Measurements from ENCODE around the gene EMD.

EMD gene

DNA sequence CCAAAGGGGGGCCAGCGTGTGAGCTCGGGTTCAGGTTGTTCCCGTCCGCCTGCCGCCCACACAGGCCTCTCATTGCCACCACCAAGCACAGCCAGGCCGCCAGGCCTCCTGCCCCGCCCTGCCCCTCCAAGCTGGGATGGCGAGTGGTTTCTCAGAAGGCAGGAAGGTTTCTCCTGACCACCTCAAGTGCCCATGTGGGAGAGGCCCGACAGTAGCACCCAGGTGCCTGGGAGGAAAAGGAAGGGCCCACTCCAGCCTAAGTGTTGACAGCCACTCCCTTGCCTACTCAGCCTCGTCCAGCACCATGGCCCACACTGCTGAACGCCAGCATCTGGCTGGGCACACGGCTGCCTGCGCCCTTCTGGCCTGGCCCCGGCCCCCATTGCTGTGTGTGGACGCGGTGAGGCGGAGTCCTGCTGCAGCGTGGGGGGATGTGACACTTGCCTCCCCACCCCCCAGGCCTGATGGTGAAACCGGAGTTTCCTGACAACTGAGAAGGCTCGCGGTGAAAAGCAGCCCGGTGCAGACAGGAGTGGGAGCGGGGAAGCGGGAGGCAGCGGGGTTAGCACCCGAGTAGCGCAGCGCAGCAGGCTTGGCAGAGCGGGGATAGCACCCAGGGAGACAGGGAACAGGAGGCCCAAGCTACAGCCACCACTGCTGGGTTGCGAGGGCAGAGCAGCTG lies 23.9 kb upstream of the EMD start:
- DNase-seq (ENCODE audit: low spot score), result no peak

DNA sequence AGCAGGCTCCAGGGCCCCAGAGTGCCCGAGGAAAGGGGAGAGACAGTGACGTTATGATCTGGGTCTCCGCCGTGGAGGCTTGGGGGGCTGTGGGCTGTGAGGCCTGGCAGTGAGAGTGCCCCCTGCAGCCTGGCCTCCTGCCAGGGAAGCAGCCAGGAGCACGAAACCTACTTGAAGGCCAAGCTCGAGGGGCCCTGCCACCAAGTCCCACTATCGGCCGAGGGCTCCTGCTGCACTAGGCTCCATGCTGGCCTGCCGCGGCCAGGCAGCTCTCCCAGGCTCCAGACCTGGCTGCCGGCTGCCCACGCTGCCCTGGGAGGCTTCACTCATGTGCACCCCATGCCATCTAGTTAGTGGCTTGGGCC lies 23.3 kb upstream of the EMD start:
- DNase-seq (ENCODE audit: low spot score), result no peak

DNA sequence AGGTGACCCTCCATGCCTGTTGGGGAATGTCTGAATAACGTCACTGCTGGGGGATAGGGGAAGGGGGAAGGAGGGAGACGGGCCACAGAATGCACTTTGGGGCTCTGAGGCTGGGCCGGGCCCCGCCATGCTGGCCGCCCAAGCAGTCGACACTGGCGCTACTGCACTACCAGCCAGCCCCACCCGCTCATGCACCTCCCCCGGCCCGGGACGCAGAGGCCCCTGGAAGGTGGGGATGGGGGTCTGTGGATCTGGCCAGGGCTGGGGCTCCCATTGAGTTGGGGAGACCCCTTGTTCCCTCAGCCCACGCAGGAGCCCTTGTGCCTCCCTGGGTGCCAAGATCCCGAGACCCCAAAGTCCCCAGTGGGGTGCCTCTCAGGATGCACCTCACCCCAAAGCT lies 22.5 kb upstream of the EMD start:
- no peak for DNase-seq (ENCODE audit: low spot score)

DNA sequence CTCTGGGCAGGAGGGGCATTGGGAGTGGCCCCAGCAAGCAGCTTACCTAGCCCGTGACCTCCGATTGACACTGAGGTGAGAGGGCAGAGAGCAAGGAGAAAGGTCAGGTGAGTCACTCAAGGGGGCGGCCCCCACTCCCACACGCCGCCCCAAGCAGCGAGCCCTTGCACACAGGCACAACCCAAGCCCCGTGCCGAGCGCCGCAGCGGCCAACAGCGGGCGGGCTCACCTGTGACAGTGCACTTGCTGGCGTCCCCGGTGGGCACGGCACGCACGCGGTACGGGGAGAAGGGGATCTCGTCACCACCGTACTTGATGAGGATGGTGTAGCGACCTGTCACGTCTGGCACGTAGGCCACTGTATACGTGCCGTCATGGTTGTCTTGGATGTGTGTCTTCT lies 21.9 kb upstream of the EMD start:
- DNase-seq (ENCODE audit: low spot score), result no peak

DNA sequence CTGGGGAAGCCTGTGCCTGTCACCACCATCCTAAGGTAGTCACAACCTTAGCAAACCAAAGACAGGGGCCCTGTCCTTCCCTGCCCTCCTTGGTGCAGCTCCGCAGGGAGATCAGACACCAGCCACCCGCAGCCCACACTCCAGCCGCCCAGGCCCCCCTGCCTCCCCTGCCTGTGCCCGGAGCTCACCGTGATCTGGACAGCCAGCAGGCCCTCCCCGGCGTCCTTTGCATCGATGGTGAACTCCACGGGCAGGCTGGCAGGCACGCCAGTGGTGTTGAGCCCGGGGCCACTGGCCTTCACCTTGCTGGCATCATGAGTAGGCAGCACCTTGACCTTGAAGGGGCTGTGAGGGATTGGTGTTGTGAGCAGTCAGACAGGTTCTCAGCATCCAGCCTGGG lies 21.1 kb upstream of the EMD start:
- DNase-seq (ENCODE audit: low spot score), result no peak

DNA sequence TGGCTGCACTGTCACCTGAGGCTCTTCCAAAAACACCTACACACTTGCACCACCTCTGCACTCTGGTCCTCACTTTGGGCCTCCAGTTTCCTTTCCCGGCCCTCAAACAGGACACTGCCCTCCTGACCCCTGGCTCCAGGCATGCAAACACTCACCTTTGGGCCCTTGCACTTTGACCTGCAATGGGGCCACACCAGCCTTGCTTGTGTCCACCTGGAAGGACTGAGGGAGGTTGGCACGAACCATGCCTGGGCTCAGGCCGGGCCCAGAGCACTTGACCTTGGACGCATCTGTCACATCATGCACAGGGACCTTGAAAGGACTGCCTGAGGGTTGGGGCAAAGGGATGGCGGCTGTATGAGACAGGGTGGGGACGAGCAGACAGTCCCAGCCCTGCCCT lies 20.3 kb upstream of the EMD start:
- DNase-seq (ENCODE audit: low spot score), result no peak

DNA sequence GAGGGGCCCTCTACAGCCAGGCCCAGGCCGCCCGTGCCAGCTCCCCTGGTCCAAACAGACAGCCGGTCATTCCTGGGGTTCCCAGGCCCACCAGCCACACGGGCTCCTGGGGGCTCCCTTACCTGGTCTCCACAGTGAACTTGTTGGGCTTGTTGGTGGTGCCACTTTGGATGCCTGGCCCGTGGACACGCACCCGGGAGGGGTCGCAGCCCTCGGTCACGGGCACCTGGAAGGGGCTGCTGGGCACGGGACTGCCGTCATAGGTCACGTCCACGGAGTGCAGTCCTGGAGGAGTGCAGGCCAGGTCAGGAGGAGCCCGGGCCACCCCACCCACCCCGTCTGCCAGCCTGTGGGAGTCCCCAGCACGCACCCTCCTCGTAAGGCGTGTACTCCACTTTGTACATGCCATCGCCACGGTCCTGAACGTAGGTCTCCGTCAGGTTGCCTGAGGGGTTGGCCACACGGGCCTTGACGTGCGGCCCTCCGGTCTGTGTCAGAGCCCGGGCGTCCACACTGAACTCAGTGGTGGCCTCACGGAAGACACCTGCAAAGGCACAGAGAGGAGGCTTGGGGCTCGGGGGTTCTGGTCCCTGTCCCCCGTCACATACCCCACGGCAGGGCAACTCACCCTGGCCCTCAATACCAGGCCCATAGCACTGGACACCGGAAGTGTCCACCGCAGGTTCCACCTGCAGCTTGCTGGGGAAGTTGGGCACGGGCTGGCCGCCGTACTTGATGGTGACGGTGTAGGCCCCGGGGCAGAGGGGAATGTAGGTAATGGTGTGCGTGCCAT lies 19.5 kb upstream of the EMD start:
- no peak for DNase-seq (ENCODE audit: low spot score)

DNA sequence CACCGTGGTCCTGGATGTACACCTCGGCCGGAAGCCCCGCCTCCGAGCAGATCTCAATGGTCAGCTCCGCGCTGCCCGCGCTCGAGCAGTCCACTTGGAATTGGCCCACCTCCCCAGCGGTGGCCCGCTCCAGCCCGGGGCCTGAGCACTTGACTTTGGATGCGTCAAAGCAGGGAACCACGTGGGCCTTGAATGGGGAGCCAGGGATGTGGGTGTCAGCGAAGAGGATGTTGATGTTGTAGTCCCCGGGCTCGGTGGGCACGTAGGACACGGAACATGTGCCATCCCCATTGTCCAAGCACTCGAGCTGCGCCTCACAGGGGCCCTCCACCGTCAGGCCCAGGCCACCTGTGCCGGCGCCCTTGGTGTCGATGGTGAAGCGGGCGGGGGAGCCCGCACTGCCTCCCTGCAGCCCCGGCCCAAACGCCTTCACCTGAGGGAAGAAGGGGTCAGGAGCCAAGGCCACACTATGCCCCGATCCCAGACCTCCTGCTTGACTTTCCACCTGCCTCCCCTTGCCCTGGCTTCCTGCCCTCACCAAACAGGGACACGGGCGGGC lies 18.9 kb upstream of the EMD start:
- no peak for DNase-seq (ENCODE audit: low spot score)

DNA sequence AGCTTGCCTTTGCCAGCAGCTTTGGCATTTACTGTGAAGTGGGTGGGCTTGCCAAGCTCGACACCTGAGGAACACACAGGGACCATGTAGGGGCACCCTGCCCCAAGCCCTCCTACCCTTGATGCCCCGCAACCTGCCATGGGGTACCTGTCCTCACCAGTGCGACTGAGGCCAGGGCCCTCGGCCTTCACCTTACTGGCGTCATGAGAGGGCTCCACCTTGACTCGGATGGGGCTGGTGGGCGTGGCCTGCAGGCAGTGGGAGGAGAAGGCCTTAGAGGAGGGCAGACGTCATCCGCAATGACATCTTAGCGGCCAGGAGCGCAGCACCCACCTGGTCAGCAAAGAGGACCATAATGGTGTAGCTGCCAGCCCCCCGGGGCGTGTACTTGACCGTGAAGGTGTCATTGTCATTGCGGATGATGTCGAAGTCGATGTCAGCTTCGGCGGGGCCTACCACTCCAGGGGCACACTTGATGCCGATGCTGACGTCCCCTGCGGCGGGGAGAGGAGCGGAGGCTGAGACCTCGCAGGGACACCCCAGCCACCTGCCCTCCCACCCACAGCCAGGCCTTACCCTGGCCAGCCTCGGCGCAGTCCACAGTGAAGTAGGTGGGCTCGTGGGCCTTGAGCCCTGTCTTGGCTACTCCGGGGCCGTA lies 16.9 kb upstream of the EMD start:
- no peak for DNase-seq (ENCODE audit: low spot score)

DNA sequence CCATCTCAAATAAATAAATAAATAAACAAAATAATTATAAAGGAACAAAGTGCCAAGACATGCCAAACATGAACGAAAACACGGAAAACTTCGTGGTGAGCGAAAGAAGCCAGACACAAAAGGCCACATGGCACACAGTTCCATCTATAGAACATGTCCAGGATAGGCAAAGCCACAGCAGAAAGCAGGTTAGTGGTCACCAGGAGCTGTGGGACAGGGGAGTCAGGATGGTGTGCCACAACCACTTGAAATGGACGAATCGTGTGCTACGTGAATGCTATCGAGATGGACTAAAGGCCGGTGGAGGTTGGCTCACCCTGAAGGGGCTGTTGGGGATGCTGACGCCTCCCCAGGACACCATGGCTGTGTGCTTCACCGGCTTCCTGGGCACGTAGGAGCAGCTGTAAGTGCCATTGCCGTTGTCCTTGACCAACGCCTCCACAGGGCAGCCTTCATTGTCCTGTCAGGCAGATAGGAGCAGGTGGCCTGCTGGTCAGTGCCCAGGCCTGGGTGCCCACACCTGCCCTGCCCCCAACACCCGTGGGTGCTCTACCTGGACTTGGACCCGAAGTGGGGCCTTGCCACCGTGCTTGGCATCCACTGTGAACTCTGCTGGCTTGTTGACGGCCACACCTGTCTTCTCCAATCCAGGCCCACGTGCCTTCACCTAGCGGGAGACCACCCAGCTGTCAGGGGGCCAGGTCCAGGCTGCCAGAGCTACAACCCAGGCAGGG lies 15.2 kb upstream of the EMD start:
- no peak for DNase-seq (ENCODE audit: low spot score)

DNA sequence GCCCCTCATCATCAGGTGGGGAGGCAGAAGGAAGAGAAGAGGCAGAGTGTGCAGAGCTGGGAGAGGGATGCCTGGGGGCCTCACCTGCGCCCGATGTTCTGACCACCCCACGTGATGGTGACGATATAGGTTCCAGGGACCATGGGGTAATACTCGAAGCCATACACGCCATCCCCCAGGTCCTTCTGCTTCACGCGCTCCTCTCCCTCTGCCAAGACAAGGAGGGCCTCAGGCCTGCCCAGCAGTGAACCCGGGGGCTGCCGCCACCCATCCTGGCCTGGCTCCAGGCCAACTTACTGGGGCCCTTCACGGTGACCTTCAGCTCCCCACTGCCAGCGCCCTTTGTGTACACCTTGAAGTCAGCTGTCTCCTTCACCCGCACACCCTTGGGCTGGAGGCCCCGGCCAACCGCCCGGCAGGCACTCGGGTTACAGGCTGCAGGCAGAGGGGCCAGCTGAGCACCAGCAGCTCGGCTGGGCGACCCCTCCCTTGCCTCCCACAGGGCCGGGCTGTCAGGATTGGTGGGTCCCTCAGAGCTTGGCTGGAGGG lies 14.0 kb upstream of the EMD start:
- no peak for DNase-seq (ENCODE audit: low spot score)

DNA sequence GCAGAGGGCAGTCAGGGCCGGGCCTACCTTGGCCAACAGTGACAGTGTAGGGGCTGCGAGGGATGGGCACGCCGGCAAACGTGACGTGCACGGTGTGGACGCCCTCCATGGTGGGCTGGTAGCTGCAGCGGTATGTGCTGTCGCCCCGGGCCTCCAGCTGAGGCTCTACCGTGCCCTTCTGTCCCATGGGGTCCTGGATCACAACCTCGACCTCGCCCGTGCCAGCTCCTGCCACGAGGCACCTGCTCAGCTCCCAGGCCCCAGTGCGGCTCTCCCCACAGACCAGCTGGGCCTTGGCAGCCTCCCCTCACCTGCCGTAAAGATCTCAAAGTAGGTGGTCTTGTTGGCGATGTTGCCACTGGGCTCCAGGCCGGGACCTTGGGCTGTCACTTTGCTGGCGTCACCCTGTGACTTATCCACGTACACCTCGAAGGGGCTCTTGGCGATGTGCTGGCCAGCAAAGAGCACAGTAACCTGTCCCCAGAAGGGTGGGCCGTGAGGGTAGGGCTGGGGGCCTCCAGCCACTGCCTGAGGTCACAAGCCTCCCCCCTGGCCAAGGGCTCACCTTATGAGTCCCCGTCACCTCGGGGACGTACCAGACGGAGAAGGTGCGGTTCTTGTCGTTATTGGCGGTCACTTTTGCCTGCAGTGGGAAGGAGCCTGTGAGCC lies 13.0 kb upstream of the EMD start:
- no peak for DNase-seq (ENCODE audit: low spot score)

DNA sequence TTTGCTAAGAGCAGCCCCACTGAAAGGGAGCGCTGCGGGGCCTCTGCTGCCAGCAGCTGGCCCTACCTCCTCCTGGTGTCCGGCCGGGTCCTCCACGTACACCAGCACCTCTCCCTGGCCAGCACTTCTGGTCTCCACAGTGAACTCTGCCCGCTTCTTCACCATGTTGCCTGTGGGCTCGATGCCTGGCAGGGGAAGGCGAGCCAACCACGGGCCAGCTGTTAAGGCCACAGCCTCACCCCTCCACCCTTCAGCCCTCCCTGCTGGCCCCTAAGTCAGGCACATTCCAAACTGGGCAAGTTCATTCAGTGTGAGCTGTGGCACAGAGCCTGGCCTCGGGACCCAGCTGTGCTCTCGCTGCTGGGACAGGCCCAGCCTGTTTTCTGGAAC lies 12.4 kb upstream of the EMD start:
- no peak for DNase-seq (ENCODE audit: low spot score)

DNA sequence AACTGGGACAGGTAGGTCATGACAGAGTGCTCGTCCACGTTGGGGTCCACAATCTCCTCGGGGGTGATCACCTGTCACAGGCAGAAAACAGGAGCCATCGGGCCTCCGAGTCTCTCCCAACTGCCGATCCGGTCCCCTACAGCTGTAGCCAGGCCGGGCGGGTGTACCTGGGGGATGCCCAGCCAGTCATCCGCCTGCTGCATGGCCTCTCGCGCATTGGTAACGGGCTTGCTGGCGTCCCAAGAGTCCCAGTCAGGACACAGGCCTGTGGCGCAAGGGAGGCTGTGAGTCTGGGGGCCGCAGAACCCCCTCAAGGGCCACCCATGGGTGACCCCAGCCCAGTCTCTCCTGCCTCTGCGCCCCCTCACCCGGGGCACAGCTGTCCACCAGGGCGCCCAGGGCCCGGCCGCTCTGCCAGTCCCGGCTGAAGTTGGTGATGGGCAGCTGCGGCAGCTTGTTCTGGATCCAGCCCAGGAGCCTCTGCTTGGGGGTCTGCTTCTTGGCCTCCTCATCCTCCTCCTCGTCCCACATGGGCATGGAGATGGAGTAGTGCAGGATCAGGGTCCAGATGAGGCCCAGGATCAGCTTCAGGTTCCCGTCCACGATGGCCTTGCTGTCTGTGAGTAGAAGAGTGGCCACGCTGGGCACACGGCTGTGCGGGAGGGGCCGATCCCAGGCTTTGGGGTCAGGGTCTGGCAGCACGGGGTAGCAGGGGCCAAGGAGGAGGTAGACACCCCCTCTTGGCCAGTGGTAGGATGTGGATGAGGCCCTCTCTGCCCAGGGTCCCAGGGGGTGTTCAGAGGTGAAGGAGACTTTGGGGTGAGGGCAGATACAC lies 11.4 kb upstream of the EMD start:
- DNase-seq (ENCODE audit: low spot score), result no peak

DNA sequence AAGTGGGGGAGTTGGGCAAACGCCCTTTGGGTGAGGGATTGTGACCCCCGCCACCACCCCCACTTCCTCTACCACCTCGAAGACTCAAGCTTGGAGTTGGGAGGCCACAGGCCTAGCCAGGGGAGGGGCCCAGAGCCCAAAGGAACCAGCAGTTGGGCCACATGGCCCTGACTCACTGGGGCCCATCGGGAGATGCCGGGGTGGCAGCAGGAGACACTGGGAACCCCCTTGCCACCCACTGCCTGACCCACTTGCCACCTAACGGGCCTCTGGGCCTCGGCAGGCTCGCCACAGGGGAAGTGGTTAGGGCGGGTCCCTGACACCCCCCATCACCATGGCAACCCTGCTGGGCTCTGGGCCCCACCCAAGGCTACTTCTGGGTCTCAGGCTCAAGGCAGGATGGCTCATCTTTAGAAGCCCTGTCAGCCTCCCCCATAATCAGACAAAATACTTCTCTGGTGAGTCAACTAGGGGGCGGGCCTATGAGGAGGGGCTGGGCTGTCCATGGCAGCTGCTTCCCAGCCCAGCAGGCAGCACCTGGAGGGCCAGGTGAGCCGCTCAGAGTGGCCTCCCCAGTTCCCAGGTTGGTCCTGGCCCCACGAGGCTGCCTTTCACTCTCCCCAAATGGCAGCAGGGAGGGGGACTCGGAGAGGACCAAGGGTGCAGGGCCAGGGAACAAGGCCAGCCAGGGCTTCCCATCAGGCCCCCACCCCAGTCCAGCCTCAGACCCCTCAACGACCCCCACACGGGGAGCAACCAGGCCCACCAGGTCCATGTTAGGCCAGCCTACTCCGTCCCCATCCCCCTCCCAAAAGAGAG lies 10.3 kb upstream of the EMD start:
- DNase-seq (ENCODE audit: low spot score), result peak; percentile 95

DNA sequence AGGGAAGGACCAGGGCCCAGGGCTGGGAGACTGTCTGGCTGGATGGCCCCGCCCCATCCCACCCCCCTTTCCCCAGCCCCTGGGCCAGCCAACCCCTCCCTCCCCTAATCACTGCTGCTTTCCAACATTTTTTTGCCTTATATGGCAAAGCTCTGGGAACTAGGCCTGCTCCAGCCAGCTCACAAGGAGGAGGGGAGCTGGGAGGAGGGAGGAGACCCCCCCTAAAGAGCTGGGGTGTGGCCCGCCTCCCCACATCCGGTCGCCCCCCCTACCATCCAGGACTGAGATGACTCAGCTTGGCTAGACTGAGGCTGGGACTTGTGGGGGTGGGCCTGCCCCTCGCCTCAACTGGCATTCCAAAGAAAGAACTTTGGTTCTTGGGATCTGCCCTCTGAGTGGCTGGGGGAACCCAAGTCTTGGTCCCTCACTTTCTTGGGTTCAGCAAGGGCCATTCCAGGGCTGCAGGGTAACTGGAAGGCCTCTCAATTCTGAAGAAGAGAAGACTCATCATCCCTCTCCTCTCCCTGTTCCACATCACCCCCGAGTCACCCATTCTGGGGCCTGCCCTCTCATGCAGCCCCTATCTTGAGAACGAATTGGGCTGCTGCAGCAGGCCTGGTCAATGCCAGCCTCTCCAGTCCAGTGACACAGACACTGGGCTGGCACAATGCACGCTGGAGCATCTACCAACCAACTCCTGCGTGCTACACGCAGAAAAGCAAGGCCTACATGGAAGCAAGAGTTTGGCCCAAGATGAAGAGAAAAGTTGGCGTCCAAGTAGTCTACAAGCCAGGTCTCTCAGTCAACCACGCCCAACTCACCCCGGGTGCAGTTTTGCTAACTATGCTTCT lies 9.4 kb upstream of the EMD start:
- peak; percentile 74 for DNase-seq (ENCODE audit: low spot score)

DNA sequence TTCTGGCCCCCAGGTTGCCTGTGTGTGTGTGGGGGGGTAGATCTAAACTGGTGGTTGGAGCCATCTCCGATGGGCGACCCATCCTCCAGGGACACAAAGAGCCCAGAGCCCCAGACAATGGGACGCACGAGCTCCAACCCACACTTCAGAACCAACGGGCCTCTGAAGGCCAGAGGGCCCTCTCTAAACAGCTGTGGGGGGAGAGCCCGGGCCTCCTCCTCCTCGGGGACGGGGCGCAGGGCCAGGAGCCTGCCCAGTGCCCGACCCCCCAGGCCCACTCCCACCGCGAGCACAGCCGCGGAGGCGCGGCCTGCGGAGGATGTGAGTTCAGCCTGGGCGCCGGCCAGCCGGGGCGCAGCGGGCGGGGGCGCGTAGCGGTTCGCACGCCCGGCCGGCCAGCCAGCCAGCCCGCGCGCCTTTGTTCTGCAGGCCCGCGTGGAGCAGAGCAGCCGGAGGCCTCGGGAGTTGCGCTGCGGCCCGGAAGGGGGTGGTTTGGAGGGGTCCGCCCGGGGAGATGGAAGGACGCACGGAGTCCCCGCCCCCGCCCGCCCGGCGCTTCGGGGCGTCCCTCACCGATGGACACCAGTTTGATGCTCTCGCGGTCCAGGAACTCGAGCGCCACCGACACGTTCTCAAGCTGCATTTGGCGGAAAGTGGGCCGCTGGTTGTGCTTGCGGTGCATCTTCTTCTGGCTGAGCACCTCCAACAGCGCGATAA lies 8.6 kb upstream of the EMD start:
- DNase-seq (ENCODE audit: low spot score), result no peak

Data from activated CD4-positive, alpha-beta T cell treated with anti-CD3 and anti-CD28 coated beads, Interleukin-2, Interleukin-4, amounts not matched to agents 100 ng/mL and 50 ng/mL, durations not matched to agents 16 hours and 8 hours (primary cell).